Tibial nerve (tissue), 4 donors: ENCODE data around the gene PPP2R5B.

Experiments used
- CTCF ChIP-seq, 5 experiments: fragments of 200-600 bp in 3 of 5; fragments of 450-650 bp in 2 of 5; sonication (generic) in 3 of 5; IDR thresholded peaks; one replicate each; pipeline ENCODE4 v1.5.1; 2016 to 2019; ENCODE audit warnings: antibody characterized with exemption in 5 of 5, mild to moderate bottlenecking in 3 of 5, moderate library complexity in 2 of 5
- EP300 ChIP-seq, 2 donors: sonication (generic); formaldehyde crosslinking; IDR thresholded peaks; one replicate each; pipeline ENCODE4 v1.6.1; 2017; ENCODE audit warnings: antibody characterized with exemption in 2 of 2, mild to moderate bottlenecking in 1 of 2
- POLR2A ChIP-seq, 2 donors: fragments of 450-650 bp; IDR thresholded peaks; one replicate each; pipeline ENCODE4 v1.6.1; 2017; ENCODE audit warnings: antibody characterized with exemption in 2 of 2, mild to moderate bottlenecking in 2 of 2, moderate library complexity in 2 of 2

DNA sequence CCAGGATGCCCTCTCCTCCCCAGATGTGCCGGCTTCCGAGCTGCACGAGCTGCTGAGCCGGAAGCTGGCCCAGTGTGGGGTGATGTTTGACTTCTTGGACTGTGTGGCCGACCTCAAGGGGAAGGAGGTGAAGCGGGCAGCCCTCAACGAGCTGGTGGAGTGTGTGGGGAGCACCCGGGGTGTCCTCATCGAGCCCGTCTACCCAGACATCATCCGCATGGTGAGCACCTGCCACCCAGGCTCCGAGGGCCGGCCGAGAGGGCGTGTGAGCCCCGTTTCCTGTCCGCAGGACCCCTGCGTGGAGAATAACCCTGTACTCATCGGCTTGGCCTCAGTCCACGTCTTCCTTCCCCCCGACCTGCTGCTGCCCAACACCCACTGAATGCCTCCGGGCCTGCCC lies 2.2 kb downstream of the PPP2R5B start:
- no peak for TF ChIP-seq CTCF (IDR thresholded peaks at IDR 0.05)
- TF ChIP-seq POLR2A (IDR thresholded peaks at IDR 0.05) = no peak
- no peak for TF ChIP-seq EP300 (IDR thresholded peaks at IDR 0.05)
